ENCODE results near the gene NTM.

DNA sequence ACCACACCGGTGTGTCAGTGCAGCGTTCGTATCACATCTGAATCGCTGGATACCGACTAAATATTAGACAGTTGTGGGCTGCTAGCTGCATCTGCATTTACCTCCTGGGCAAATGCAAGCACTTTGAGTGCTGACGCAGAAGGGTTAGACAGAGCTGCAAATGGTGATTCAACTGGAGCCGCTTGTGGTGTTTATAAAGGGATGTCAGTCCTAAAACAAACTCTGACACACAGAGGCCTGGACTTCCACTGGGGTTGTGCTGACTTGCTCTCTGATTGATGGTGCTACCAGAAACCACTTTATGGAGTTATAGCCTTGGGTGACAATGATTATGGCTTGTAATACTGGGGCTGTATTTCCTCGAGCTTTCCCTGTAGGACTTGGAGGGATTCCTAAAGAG lies 374.4 kb downstream of the NTM start:
- no peak for TF ChIP-seq CTCF (conservative IDR thresholded peaks at IDR 0.05; ENCODE audit: low read length)
- no peak for TF ChIP-seq EZH2phosphoT487 (IDR thresholded peaks at IDR 0.05; ENCODE audit: borderline replicate concordance)

Data from Loucy (cell line).